Measurements from ENCODE around the gene NLRC3.
"Not testable (repeated sequence)": the region's sequence is repeated elsewhere in the genome, so short reads cannot be mapped to it uniquely, and the experiment has no call there.

The NLRC3 gene

DNA sequence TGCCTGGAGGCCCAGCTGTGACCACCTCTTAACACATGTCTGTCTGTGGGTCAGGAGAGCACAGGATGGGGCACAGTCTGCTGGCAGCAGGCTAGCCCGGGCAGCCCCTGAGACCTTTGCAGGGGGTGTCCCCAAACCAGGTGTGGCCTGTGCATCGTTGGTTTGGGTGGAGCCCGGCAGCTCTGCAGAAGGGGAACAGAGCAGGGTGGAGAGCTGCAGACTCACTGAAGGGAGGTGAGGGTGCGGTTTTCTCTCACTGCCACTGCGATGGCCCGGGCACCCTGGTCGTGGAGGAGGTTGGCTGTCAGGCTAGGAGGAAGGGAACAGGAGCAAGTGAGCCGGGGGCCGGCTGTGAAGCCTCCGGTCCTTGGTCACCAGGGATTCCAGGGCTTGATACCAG is 28.8 kb downstream of the NLRC3 start:
- DNase-seq (ENCODE audit: low read depth in 2 of 3, low spot score in 2 of 3): no peak

DNA sequence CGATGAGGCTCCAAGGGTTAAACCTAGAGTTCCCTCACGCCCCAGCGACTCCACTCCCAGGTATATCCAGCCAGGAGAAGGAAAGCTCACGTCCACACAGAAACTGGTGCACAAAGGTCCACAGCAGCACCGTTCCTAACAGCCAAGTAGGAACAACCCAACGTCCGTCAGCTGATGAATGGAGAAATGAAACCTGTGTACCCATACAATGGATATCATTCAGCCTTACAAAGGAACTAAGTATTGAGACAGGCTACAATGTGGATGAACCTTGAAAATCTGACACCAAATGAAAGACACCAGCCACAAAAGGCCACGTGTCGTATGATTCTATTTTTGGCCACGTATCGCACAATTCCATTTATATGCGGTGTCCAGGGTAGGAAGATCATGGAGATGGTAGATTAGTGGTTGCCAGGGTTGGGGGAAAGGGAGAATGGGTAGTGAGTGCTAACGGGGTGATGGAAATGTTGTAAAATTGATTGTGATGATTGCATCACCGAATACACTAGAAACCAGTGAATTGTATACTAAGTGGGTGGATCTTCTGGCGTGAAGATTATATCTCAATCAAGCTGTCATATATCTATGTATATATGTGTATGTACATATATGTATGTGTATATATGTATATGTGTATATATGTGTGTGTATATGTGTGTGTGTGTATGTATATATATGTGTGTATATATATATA is 30.1 kb downstream of the NLRC3 start:
- no peak for DNase-seq (ENCODE audit: low read depth in 2 of 3, low spot score in 2 of 3)

DNA sequence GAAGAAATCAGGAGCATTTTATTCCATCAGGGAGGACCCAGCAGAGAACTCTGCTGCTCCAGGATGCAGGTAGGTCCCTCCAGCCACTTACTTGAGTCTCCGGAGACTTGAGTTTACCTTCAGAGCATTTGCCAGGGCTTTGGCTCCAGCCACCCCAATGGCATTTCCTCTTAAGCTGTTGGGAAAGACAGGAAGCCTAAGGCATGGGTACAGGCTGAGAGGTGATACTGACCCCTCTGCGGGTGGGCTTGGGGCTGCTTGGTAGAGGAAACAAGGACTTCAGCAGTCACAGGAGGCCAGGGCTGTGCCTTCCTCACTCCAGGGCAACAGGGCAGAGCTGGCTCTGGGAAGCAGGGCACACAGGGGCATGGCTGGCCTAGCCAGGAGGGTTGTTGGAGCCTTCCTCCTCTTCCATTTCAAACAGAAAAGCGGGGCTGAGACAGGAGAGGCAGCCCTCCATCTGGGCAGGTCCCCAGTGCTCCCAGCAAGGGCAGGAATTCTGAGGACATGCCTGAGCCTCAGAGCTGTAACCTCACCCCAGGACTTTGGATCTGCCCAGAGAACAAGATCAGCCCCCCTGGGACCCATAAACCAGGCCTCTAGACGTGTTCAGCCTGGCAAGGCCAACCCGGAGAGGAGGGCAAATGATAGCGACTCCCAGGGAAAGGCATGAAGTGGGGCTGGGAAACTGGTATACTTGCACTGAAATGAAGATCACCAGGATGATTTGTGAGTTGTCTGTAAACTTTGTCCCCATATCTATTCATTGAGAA is 34.4 kb downstream of the NLRC3 start:
- DNase-seq (ENCODE audit: low read depth in 2 of 3, low spot score in 2 of 3): no peak

DNA sequence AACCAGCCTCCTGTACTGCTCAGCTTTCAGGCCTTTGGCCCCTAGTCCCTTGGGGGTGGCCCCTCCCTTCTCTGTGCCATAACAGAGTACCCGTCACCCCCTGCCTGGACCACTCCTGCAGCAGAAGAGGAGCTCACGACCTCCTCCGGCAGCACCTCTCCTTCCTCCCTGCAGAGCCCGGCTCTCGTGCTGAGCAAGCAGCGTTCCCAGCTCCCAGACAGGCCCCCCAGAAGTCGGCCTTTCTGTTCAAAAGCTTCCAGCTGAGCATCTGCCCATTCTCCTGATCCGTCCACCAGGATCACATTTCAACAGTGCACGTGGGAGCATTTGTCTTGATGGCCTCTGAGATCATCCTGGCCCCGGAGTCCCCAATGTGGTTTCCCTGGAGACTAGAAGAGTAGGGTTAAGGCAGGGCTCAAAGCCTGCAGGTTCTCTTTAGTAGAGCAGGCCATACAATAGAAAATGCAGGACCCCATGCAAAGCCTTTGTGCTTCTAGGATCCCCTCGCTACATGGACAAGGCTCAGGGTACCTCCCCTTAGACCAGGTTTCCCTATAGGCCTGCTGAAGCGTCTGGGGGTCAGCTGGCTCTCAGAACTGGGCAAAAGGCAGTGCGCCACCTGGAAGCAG is 35.6 kb downstream of the NLRC3 start:
- DNase-seq (ENCODE audit: low read depth in 2 of 3, low spot score in 2 of 3): no peak

DNA sequence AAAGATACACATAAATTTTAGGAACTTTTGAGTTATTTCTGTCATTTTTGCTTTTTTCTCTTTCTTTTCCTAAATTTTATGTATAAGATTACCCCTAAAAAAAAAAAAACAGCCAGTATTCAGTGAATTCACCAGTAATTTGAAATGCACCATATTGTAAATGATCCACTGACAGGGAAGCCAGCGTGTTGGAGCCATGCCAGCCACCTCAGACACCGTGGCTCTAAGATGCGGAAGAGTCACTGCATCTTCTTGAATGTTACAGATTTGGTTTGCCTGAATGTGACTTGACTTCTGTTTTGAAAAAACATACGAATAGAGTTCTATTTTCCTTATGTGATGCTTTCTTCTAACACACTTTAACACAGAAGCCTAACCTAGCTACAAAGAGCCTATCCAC is 39.0 kb downstream of the NLRC3 start:
- DNase-seq (ENCODE audit: low read depth in 2 of 3, low spot score in 2 of 3): no peak

DNA sequence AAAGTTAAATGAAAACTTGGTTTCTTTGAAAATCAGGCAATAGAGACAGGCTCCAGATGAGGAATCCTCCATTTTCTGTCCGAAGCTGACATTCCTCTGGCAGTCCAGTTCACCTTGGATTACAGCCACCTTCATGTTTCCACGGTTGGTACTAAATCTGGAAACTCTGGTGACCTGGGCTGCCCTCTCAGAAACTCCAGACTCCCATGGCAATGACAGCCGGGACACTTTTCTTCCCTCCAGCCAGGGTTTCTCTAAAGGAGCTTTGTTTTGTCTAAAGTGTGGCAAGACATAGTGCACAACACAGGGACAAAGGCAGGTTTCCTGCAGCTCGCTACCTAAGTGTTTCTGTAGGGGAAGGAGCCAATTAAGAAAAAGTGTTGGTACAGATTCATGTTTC is 40.4 kb downstream of the NLRC3 start:
- no peak for DNase-seq (ENCODE audit: low read depth in 2 of 3, low spot score in 2 of 3)

DNA sequence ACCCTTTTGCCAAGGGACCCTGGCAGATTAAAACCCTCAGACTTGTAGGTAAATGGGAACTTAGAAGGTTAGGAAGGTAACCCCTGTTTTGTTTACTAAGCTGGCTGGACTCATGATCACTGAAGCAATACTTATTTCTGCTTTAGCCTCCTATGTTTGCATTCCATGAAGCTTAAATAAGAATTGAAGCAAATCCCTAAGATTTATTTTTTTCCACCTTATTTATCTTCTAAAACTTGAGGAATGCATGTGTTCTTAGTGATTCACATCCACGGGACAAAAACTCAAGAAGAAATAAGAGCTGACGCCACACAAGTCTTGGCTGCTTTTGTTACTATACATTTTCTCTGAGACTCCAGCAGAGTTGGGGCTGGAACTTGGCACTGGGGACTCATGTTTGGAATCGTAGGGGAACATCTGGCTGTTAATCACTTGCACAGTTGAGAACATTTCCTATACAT is 40.9 kb downstream of the NLRC3 start:
- DNase-seq (ENCODE audit: low read depth in 2 of 3, low spot score in 2 of 3): no peak

DNA sequence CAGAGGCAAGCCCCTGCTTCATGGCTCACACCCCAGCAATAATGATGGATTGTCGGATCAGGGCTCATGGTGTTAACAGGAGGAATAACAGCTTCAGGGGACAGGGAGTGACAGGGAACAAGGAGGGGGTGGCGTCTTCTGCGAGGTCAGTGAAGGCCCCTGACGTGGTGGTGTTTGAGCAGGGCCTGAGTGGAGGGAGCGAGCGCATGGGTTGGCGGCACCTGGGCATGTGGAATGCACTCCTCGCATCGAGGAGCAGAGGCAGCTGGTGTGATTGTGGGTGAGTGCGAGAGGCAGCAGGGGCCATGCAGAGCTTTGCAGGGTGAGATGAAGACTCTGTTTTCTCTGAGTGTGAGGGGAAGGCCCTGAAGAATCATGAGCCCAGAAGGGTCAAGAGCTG is 43.1 kb downstream of the NLRC3 start:
- DNase-seq (ENCODE audit: low read depth in 2 of 3, low spot score in 2 of 3): no peak

DNA sequence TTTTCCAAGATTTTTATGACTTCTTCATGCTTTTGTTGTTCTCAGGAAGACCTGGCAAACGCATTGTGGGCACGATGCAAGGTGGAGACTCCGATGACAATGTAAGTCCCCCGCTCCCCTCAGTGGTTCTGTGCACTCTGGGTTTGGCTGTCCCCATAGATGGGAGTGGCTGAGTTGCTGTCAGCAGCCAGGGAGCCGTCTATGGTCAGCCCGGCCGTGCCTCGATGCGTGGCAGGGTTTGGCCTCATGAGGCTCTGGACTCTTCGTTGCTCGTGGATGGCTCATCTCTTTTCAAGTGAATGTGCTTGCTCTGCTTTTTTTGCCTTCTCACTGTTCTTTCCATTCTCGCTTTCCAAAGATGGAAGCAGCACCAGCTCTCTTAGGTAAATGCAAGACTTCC is 44.5 kb downstream of the NLRC3 start:
- no peak for DNase-seq (ENCODE audit: low read depth in 2 of 3, low spot score in 2 of 3)

DNA sequence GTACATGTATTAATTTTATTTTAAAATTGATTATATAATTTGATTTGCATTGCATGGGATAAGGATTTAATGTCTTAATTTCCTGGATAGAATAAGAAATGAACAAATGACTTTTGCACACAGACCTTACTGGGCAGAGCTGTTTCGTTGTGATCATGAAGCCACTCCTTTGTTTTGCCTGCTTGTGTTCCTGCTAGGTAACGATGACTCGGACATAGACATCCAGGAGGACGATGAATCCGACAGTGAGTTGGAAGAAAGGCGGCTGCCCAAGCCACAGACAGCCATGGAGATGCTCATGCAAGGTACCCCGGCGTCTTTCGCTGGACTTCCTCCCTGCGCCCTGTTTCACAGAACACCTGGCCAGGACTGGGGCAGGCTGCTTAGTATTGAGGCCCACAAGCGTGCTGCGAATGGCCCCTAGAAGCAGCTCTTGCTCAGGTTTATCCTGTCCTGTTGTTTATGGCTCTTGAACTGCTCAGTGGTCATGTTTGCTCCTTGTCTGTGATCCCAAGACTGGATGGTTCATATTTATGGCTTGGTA is 46.8 kb downstream of the NLRC3 start:
- no peak for DNase-seq (ENCODE audit: low read depth in 2 of 3, low spot score in 2 of 3)

DNA sequence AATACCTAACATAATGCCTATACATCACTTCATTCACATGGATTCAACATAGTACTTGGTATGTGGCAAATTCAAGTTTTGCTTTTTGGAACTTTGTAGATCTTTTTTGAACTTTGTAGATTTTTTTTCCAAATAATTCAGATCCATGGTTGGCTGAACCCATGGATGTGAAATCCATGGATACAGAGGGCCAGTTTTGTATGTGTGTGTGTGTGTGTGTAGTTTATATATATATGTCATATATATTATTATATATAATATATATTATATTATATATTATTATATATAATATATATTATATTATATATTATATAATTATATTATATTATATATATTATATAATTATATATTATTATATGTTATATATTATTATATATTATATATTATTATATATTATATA is 48.0 kb downstream of the NLRC3 start:
- no peak for DNase-seq (ENCODE audit: low read depth in 2 of 3, low spot score in 2 of 3)

DNA sequence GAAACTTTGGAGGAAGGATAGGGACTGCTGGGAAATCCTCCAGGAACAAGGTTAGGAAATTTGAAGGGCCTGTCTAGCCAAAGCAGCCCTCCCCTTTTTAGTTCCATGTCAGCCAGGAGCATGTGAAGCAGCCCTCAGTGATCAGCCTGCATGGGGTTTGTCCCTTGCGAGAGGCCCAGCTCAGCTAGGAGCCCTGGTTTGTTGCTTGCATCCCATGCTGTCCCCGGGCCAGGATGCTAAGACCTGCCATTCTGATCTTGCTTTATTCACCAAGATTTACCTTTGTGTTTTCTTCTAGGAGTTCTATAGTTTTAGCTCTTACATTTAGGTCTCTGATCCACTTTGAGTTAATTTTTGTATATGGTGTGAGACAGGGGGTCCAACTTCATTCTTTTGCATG is 48.8 kb downstream of the NLRC3 start:
- DNase-seq (ENCODE audit: low read depth in 2 of 3, low spot score in 2 of 3): no peak

DNA sequence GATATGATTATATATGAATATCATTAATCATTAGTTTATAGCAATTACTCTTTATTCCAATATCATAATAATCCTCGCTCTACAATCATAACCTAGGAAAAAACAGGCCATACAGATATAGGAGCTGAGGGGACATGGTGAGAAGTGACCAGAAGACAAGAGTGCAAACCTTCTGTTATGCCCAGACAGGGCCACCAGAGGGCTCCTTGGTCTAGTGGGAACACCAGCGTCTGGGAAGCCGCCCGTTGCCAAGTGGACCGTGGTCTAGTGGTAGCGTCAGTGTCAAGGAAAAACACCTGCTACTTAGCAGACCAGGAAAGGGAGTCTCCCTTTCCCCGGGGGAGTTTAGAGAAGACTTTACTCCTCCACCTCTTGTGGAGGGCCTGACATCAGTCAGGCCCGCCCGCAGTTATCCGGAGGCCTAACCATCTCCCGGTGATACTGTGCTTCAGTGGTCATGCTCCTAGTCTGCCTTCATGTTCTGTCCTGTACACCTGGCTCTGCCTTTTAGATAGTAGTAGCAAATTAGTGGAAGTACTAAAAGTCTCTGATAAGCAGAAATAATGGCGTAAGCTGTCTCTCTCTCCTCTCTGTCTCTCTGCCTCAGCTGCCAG is 49.9 kb downstream of the NLRC3 start:
- not testable (repeated sequence) for DNase-seq (ENCODE audit: low read depth in 2 of 3, low spot score in 2 of 3)

DNA sequence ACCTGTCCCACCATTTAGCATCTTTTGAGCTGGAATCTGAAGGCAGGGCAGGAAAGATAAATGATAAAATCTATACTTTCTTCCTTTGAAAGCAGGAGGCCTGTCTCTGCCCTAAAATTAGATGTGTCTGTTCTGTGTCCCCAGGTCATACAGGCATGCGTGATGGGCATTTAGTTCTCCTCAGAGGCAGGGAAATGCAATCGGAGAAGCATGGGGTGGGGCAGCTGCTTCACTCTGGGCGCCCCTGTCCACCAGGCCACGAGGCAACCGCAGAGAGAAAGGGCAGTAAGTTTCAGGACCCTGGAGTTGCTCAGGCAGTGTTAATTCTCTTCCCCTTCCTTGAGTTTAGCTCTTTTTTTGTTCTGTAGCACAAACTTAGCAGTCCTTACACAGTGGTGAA is 51.3 kb downstream of the NLRC3 start:
- no peak for DNase-seq (ENCODE audit: low read depth in 2 of 3, low spot score in 2 of 3)

DNA sequence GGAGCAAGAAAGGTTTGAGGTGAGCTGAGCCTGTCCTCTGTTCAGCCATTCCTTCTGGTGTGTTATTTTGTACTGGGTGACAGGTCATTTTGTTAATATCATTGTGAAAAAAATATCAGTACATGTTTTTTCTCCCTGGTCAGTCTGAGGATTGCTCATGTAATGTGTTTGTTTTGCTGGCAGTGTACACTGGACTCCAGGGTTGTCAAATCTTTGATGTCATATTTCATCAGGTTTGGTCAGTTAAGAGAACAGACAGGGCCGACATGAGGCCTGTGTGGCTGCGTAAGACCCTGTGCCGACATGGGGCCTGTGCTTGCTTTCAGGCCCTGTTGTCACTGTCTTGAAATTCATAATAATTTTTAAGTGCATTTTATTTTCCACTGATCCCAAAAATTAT is 53.9 kb downstream of the NLRC3 start:
- no peak for DNase-seq (ENCODE audit: low read depth in 2 of 3, low spot score in 2 of 3)

DNA sequence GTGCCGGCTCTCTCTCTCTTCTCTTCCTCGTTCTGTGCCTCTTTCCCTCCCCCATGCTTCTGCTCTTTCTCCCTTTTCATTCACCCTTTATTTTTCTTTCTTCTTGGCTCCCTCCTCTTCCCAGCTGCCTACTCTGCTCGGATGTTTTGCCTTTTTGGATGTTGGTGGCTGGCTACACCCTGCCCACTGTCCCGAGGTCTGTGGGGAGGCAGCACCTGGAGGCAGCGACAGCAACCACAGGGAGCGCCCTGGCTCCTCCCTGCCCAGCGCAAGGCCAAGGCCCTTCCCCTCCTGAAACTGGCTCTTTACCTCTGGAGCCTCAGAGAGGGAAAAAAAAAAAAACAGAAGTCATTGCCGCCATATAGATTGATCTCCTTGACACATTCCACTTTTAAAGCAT is 56.4 kb downstream of the NLRC3 start:
- DNase-seq (ENCODE audit: low read depth in 2 of 3, low spot score in 2 of 3): no peak

DNA sequence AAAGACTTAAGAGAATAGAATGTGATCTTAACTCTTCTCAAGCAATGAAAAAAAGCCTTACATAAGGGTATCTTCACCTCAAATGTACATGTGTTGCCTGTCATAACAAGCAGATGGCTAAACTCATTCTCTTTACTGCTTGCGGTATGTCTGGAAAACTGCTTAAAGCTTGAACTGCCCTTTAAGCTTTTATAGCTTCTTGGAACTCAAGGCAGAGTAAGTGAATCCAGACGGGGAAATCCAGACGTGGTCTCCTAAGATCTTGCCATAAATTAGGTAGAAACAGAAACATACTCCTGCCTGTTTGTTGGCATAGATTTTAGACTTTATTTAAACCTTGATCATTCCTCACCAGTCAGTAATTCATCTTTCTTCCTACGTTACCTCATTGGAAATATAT is 56.8 kb downstream of the NLRC3 start:
- DNase-seq (ENCODE audit: low read depth in 2 of 3, low spot score in 2 of 3): no peak

DNA sequence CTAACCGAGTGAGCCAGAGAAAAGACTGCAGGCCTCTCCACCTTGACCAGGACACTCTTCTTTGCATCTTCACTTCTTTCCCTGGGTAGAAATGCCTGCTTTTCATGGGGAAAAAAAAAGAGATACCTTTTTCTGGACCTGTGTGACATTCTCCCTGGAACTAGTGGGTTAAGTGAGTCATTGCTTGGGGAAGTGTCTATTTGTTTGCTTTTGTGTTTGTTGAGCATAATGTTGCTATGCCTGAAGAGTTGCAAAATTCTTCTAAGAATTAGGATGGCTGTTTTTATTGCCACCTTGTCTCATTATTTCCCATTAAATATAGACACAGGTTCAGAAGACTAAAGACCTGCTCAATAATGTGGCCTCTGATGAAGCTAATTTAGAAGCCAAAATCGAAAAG is 57.6 kb downstream of the NLRC3 start:
- DNase-seq (ENCODE audit: low read depth in 2 of 3, low spot score in 2 of 3): no peak

DNA sequence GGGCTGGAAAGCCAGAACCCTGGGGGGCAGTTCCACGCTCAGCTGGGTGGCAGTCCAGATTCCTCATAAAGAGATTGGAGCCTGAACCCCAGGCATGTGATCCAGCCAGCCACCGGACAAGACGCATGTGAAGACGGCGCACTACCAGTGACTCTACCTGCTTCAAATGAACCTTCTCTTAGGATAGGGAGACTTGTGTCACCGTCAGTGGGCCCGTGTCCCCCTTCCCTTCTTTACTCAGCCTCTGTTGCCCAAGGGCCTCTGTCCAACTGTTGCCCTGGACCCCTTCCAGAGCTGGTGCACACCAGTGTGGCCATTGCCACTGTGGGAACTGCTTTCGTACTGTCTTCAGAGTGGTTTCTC is 58.2 kb downstream of the NLRC3 start:
- no peak for DNase-seq (ENCODE audit: low read depth in 2 of 3, low spot score in 2 of 3)

DNA sequence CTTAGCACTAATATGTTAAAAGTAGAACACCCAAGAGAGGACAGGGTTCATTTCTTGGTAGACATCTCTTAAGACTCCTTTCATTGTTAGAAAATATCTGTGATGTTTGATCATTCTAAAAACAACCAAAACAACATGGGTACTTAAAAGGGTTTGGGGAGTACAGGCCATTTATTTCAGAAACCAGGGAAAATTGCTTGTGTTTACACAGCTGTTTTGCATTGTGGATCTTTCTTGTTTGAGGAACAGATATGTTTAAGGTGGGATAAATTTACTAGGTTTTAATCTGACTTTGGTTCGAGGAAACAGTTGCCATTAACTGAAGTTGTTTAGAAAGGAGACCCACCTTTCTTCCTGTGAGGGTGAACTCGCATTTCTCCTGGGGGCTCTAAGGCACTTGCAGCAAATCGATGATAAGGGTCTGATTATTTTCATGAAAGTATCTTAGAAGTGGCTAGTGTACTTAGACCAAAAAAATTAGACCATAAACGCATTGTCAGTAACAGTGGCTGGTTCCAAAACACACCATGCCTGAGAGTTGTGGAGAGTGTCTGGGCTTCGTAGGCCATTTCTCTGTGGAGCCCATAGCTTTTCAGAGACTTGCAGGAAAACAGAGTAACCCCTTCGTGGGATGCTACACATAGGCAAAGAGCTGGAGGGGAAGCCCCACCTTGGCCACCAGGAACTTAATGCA is 58.8 kb downstream of the NLRC3 start:
- no peak for DNase-seq (ENCODE audit: low read depth in 2 of 3, low spot score in 2 of 3)

DNA sequence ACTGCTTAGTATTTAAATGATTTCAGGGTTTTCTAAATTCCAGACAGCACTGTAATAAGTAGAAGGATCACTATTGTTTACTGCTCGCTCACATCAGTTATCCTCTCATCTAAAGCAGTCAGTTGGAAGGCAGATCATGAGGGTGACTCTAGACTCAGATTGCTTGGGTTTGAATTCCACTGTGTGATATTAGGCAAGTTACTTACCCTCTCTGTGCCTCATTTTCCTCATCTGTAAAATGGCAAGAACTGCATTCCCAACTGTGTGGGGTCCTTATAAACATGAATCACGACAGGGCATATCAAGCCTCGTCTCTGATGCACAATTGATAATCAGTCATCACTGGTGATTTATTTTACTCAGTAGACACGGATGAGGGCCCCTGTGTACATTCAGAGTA is 61.3 kb downstream of the NLRC3 start:
- no peak for DNase-seq (ENCODE audit: low read depth in 2 of 3, low spot score in 2 of 3)

Measured in activated CD8-positive, alpha-beta memory T cell treated with anti-CD3 and anti-CD28 coated beads for 48 hours (primary cell).